Mesothelial cell of epicardium (in vitro differentiated cells): ENCODE measurements around the gene TOMM70. TPM values are rescaled to one million over a fixed set of nuclear protein-coding genes. Genes with fewer than 3 reads are reported as not detected.

ENCODE experiments used
- DNase-seq, 2 experiments: peaks; one replicate each; pipeline ENCODE4 v3.0.0; 2021; ENCODE audit warnings: low spot score in 2 of 2; ENCODE audit not compliant: unreplicated experiment in 2 of 2
- H3K27ac Mint-ChIP-seq: 2 replicates; pipeline ENCODE4 v1.8.0; 2021; ENCODE audit warnings: mixed read lengths
- H3K27me3 Mint-ChIP-seq: 2 replicates; pipeline ENCODE4 v1.8.0; 2021; ENCODE audit warnings: low read depth, mixed read lengths
- H3K36me3 Mint-ChIP-seq: 2 replicates; pipeline ENCODE4 v1.8.0; 2021; ENCODE audit warnings: mixed read lengths
- H3K4me1 Mint-ChIP-seq: 2 replicates; pipeline ENCODE4 v1.8.0; 2021; ENCODE audit warnings: mixed read lengths
- H3K4me3 Mint-ChIP-seq: 2 replicates; pipeline ENCODE4 v1.8.0; 2021; ENCODE audit warnings: mild to moderate bottlenecking, moderate library complexity, mixed read lengths
- H3K9me3 Mint-ChIP-seq: 2 replicates; pipeline ENCODE4 v1.8.0; 2021; ENCODE audit warnings: mixed read lengths
- CTCF ChIP-seq: fragments of 200-600 bp; sonication (generic); IDR thresholded peaks from one replicate; pipeline ENCODE4 v1.5.0; 2021; ENCODE audit warnings: antibody characterized with exemption; ENCODE audit not compliant: unreplicated experiment
- total RNA-seq: library from RNA; stranded (reverse); gene quantifications from 3 replicates; pipeline ENCODE4 v1.2.1, GENCODE V29; 2021

TOMM70 gene
- total RNA-seq, 1 donor from 2014 or later: 37.3 TPM

- Mint-ChIP-seq H3K9me3 (peaks cover 16% of the 10 kb centered on the region), H3K36me3 (peaks cover 11% of the 10 kb centered on the region), H3K27me3 (no peaks in the 10 kb centered on the region), H3K4me1 (no peaks in the 10 kb centered on the region), H3K27ac (no peak overlapping the region), H3K4me3 (no peak overlapping the region)
- TF ChIP-seq CTCF: no peak
- no peak for DNase-seq
These were observed 37.7 kb upstream of the TOMM70 start for GRCh38 chr3:100438623-100438974.

- TF ChIP-seq CTCF: no peak
- Mint-ChIP-seq H3K27me3 (no peaks in the 10 kb centered on the region), H3K4me1 (no peaks in the 10 kb centered on the region), H3K27ac (no peak overlapping the region), H3K4me3 (no peak overlapping the region), H3K9me3 (peaks cover 12% of the 10 kb centered on the region), H3K36me3 (peaks cover 12% of the 10 kb centered on the region)
- DNase-seq: no peak
These were observed 37.1 kb upstream of the TOMM70 start for GRCh38 chr3:100437721-100438622.

- H3K4me1 Mint-ChIP-seq: no peaks in the 10 kb centered on the region
- peaks cover 3% of the 10 kb centered on the region for H3K9me3 Mint-ChIP-seq
- peaks cover 8% of the 10 kb centered on the region for H3K36me3 Mint-ChIP-seq
- no peak overlapping the region for H3K4me3 Mint-ChIP-seq
- H3K27ac Mint-ChIP-seq: no peak overlapping the region
- DNase-seq: no peak
- TF ChIP-seq CTCF: no peak
- H3K27me3 Mint-ChIP-seq: no peaks in the 10 kb centered on the region
These were observed 36.1 kb upstream of the TOMM70 start for GRCh38 chr3:100436951-100437350.

GRCh38 chr3:100429187-100429716 lies 28.4 kb upstream of the TOMM70 start:
- no peak overlapping the region for H3K27ac Mint-ChIP-seq
- H3K4me1 Mint-ChIP-seq: peaks cover 25% of the 10 kb centered on the region
- DNase-seq: no peak
- TF ChIP-seq CTCF: no peak
- H3K4me3 Mint-ChIP-seq: no peak overlapping the region
- H3K27me3 Mint-ChIP-seq: no peaks in the 10 kb centered on the region
- H3K9me3 Mint-ChIP-seq: peaks cover 3% of the 10 kb centered on the region
- H3K36me3 Mint-ChIP-seq: peaks cover 5% of the 10 kb centered on the region

- Mint-ChIP-seq H3K9me3 (no peaks in the 10 kb centered on the region), H3K27me3 (no peaks in the 10 kb centered on the region), H3K27ac (peak overlapping the region; percentile 40), H3K36me3 (no peaks in the 10 kb centered on the region), H3K4me1 (peaks cover 28% of the 10 kb centered on the region), H3K4me3 (no peak overlapping the region)
- no peak for TF ChIP-seq CTCF
- no peak for DNase-seq
These were observed 26.8 kb upstream of the TOMM70 start for GRCh38 chr3:100427699-100428098.
